ENCODE measurements around the gene ASB6.

The ASB6 gene

DNA sequence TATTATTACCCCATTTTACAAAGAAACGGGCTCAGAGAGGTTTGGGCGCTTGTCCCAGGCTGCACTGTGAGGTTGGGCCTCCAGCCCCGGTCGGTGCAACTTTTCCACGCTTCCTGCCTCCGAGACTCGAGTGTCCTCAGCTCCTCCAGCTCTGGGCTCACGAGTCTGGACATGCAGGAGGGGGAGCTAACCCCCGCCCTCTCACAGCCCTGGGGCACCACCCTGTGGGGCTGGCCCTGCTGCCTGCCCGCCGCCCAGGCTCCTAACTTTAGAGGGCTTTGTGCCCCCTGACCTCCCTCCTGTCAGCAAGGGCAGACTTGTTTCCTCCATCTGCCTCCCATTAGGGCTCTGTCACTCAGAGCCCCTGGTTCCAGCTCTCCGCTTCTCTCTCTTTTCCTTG, 4.3 kb upstream of the ASB6 start:
- no peak for DNase-seq
- Histone ChIP-seq H3K4me1 (peaks cover 6% of the 10 kb centered on the region; the same call in 1 of the 2 replicates), H3K4me3 (ENCODE audit: low read depth, low read length) (no peak overlapping the region), H3K27me3 (no peaks in the 10 kb centered on the region), H3K9me3 (no peaks in the 10 kb centered on the region), H3K36me3 (no peaks in the 10 kb centered on the region)
- TF ChIP-seq, protein P1, sequence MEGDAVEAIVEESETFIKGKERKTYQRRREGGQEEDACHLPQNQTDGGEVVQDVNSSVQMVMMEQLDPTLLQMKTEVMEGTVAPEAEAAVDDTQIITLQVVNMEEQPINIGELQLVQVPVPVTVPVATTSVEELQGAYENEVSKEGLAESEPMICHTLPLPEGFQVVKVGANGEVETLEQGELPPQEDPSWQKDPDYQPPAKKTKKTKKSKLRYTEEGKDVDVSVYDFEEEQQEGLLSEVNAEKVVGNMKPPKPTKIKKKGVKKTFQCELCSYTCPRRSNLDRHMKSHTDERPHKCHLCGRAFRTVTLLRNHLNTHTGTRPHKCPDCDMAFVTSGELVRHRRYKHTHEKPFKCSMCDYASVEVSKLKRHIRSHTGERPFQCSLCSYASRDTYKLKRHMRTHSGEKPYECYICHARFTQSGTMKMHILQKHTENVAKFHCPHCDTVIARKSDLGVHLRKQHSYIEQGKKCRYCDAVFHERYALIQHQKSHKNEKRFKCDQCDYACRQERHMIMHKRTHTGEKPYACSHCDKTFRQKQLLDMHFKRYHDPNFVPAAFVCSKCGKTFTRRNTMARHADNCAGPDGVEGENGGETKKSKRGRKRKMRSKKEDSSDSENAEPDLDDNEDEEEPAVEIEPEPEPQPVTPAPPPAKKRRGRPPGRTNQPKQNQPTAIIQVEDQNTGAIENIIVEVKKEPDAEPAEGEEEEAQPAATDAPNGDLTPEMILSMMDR (IDR thresholded peaks at IDR 0.05; ENCODE audit: low read depth, low read length), result no peak

- Histone ChIP-seq H3K36me3 (no peaks in the 10 kb centered on the region), H3K4me3 (ENCODE audit: low read depth, low read length) (no peak overlapping the region), H3K4me1 (peaks cover 6% of the 10 kb centered on the region), H3K27me3 (no peaks in the 10 kb centered on the region), H3K9me3 (no peaks in the 10 kb centered on the region)
- TF ChIP-seq, protein P1 (IDR thresholded peaks at IDR 0.05; ENCODE audit: low read depth, low read length), result no peak
- DNase-seq, result no peak
These were observed 3.0 kb upstream of the ASB6 start for GRCh38 chr9:129644902-129645301.

GRCh38 chr9:129644365-129644764, 2.4 kb upstream of the ASB6 start:
- Histone ChIP-seq H3K4me3 (ENCODE audit: low read depth, low read length) (no peak overlapping the region), H3K27me3 (no peaks in the 10 kb centered on the region), H3K36me3 (peaks cover 2% of the 10 kb centered on the region), H3K4me1 (peaks cover 6% of the 10 kb centered on the region), H3K9me3 (no peaks in the 10 kb centered on the region)
- TF ChIP-seq, protein P1 (IDR thresholded peaks at IDR 0.05; ENCODE audit: low read depth, low read length), result no peak
- DNase-seq, result no peak

GRCh38 chr9:129643706-129644105, 1.8 kb upstream of the ASB6 start:
- H3K9me3 ChIP-seq, result no peaks in the 10 kb centered on the region
- no peak for DNase-seq
- H3K4me3 ChIP-seq (ENCODE audit: low read depth, low read length), result no peak overlapping the region
- no peaks in the 10 kb centered on the region for H3K27me3 ChIP-seq
- H3K36me3 ChIP-seq, result peaks cover 9% of the 10 kb centered on the region
- TF ChIP-seq, protein P1 (IDR thresholded peaks at IDR 0.05; ENCODE audit: low read depth, low read length), result no peak
- H3K4me1 ChIP-seq, result peaks cover 10% of the 10 kb centered on the region

- no peaks in the 10 kb centered on the region for H3K9me3 ChIP-seq
- H3K4me1 ChIP-seq, result peaks cover 10% of the 10 kb centered on the region
- H3K4me3 ChIP-seq (ENCODE audit: low read depth, low read length), result peak overlapping the region; percentile 97
- peaks cover 29% of the 10 kb centered on the region for H3K36me3 ChIP-seq
- TF ChIP-seq, protein P1 (IDR thresholded peaks at IDR 0.05; ENCODE audit: low read depth, low read length), result no peak
- no peaks in the 10 kb centered on the region for H3K27me3 ChIP-seq
- DNase-seq, result no peak
These were observed 841 bp downstream of the ASB6 start for GRCh38 chr9:129640871-129641749.

All from BE2C (cell line).